Epidermal melanocyte (primary cell): ENCODE results near the gene PLEKHF1.
A peak's percentile ranks its signal among the peaks of the same experiment; 100 is the strongest.

ENCODE experiments used
- DNase-seq: peaks from one replicate; pipeline ENCODE4 v3.0.0; 2011; ENCODE audit warnings: low spot score; ENCODE audit not compliant: insufficient read length

The PLEKHF1 gene

GRCh38 chr19:29634423-29635130 lies 30.7 kb upstream of the PLEKHF1 start:
- DNase-seq, result no peak

DNA sequence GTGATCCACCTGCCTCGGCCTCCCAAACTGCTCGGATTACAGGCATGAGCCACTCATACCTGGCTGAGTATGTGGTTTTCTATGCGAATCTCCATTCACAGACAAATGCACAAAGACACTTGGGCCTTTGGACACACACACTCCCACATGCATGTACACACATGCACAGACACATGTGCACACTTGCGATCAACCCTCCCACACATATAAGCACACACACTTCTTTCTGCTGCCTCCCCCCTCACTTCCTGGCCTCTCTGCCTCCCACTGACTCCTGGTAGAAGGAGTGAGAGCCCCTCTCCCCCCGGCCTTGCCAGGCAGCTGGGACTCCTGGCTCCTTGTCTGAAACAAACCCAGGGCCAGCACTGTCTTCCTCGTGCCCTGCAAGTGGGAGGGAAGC lies 29.3 kb upstream of the PLEKHF1 start:
- DNase-seq, result no peak

GRCh38 chr19:29636553-29637360 lies 28.5 kb upstream of the PLEKHF1 start:
- DNase-seq, result no peak

GRCh38 chr19:29639086-29639485 lies 26.2 kb upstream of the PLEKHF1 start:
- no peak for DNase-seq

- no peak for DNase-seq
These were observed 25.0 kb upstream of the PLEKHF1 start for GRCh38 chr19:29640231-29640630.

DNA sequence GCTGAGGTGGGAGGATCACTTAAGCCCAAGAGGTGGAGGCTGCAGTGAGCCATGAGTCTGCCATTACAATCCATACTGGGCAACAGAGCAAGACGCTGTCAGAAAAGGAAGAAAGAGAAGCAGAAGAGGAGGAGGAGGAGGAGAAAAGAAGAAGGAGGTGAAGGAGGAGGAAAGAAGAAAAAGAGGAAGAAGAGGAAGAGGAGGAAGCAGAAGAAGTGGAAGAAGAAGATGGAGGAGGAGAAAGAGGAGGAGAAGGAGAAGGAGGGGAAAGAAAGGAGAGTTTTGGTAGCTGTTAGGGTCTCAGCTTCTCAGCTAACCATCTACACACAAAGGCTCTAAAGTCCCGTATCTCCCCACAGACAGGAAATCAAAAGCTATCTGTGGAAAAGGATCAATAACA lies 23.7 kb upstream of the PLEKHF1 start:
- DNase-seq, result no peak

DNA sequence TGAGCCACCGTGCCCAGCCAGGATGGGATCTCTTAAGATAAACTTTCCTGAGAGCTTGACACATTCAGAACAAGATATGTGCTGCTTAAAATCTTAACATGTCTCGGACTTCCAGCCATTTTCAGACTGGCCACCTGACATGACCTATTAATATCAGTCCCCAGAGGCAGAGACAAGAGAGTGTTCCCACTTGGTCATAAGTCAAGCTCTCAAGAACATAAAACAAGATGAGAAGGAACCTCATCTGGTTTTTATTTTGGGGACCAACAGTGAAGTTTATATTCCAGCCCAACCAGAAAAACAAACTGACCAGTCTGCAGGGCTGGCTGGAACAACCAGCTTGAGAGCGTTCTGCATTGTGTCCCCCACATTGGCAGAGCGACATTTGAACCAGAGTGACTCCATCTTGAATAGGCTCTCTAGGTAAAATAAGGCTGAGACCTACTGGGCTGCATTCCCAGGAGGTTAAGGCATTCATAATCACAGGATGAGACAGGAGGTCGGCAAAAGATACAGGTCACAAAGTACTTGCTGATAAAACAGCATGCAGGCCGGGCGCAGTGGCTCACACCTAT lies 21.8 kb upstream of the PLEKHF1 start:
- DNase-seq, result no peak

- no peak for DNase-seq
These were observed 21.1 kb upstream of the PLEKHF1 start for GRCh38 chr19:29644210-29644609.

DNA sequence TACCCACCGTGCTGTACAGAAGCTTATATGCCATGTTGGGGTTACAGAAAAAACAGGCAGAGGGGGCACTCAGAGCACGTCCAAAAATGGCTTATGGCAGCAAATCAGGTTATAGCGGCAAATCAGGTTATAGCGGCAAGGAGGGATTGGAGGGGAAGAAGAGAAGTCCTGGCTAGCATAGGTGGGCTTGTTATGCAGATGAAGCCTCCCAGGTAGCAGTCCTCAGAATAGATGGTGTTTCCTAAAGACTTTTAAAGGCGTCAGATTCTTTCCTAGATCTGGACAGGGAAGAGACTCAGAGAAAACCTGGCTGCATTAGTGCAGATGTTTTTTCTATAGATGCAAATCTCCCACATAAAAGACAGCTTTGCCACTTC lies 19.8 kb upstream of the PLEKHF1 start:
- no peak for DNase-seq

DNA sequence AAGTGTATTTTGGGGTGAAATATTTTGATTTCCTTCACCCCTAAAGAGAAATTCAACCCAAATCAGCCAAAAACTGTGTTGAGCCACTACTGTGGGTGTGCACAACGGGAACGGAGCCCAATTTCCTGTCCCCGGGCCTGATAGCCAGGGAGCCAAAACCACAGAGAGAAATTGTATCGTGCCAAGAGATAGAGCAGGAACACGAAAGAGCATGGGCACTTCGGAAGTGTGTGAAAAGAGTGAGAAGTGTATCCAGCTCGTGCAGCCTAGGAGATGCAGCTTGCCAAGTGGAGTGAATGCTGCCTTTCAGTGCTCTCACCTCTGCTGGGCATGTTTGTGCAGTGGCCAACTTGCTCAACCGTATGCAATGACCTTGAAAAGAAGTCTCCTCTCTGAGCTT lies 19.4 kb upstream of the PLEKHF1 start:
- peak; percentile 38 for DNase-seq

DNA sequence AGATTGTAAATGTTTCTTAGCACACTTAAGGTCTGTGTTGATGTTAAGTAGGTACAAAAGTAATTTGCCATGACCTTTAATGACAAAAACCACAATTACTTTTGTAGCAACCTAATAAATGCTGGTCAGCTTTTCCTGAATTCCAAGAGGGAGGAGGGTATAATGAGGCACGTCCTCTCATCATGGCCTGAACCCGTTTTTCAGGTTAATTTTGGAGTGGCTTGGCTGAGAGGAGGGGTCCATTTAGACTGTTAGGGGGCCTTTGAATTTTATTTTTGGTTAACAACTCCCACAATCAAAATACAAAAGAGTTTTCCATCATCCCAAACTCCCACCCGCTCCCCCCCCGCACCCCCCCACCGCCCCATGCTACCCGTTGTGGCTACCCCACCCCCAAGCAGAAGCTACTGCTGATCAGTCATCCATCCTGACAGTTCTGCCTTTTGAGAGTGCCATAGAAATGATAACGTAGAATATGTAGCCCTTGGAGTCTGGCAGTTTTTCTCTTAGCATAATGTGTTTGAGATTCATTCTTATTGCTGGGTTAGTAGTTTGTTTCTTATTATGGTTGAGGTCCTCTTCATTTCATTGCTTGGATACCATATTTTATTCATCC lies 14.4 kb upstream of the PLEKHF1 start:
- DNase-seq, result no peak

DNA sequence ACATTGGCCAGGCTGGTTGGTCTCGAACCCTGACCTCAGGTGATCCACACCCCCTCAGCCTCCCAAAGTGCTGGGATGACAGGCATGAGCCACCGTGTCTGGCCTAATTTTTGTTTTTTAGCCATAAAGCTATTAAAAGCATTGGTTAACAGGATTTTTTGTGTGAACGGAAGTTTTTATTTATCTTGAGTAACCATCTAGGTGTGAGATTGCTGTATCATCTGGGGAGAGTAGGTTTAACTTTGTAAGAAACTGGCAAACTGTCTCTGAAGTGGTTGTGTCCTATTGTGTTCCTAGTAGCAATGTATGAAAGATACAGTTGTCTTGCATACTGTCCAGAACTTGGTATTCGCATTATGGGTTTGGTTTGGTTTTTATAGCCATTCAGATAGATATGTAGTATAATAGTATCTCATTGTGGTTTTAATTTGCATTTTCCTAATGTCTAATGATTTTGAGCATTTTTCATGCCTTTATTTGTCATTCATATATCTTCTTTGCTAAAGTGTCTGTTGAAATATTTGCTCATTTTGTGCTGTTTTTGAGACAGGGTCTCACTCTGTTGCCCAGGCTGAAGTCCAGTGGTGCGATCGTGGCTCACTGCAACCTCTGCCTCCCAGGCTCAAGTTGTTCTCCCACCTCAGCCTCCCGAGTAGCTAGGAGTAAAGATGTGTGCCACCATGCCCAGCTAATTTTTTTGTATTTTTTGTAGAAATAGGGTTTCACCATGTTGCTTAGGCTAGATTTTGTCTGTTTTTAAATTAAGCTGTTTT lies 13.5 kb upstream of the PLEKHF1 start:
- no peak for DNase-seq

DNA sequence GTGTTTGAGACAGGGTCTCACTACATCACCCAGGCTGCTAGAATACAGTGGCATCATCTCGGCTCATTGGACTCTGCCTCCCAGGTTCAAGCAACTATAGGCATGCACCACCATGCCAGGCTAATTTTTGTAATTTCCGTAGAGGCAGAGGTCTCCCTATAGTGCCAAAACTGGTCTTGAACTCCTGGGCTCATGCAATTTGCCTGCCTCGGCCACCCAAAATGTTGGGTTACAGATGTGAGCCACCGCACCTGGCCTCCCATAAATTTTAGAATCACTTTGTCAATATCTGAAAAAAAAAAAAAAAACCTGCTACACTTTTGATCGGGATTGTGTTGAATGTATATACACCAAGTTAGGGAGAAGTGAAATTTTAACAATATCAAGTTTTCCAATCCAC lies 11.9 kb upstream of the PLEKHF1 start:
- no peak for DNase-seq

DNA sequence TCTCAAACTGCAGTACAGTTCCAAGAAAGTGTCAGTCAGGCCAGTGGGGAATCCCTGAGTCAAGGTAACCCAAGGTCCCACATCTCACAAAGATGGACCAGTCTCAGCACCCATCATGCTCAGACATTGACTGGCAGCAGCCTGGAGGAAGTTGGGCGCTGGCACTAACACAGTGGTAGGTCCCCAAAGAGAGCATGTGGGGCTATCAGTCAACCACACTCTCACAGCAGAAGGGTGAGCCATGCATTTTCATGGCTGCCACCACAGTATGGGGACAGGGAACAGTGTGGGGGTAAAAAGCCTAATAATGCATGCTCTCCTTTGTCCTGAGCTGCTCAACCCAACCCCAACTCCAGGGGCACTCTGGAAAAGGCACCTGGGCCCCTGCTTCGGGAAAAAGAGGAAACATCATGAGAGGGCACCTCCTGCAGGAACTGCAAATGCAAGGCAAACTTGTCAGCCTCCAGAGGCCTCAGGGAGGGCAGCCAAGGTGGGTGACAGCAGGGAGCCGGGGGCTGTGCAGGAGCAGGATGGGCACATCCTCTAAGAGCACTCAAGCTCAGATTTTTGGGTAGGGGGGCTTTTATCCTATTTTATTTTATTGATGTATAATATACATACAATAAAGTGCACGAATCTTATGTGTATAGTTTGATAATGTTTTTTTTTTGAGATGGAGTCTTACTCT lies 9.5 kb upstream of the PLEKHF1 start:
- no peak for DNase-seq

GRCh38 chr19:29658221-29658991 lies 6.9 kb upstream of the PLEKHF1 start:
- no peak for DNase-seq

GRCh38 chr19:29660835-29661234 lies 4.4 kb upstream of the PLEKHF1 start:
- DNase-seq, result no peak

DNA sequence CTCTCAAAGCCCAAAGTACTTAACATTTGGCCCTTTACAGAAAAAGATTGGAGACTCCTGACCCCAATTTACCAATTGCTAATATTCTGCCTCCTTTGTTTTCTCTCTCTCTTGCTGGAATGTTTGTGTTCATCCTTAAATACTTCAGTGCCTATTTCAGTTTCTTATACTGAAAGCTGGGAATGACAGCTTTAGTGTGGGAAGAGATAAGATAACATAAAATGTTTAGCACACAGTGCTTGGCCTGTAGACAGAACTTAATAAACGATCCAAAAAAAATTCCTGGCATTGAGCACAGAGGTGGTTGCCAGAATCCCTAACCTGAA lies 3.0 kb upstream of the PLEKHF1 start:
- DNase-seq, result no peak

- peak; percentile 69 for DNase-seq
These were observed 2.5 kb upstream of the PLEKHF1 start for GRCh38 chr19:29662604-29663404.
